GM18870 (cell line): ENCODE results near the gene NOTCH2.
"Not testable (repeated sequence)": the region's sequence is repeated elsewhere in the genome, so short reads cannot be mapped to it uniquely, and the experiment has no call there.

Experiments
- ATAC-seq: cut with Tn5 transposase; IDR thresholded peaks from one replicate; pipeline ENCODE4 v1.9.1; 2021; ENCODE audit warnings: moderate library complexity; ENCODE audit not compliant: unreplicated experiment

Gene NOTCH2

DNA sequence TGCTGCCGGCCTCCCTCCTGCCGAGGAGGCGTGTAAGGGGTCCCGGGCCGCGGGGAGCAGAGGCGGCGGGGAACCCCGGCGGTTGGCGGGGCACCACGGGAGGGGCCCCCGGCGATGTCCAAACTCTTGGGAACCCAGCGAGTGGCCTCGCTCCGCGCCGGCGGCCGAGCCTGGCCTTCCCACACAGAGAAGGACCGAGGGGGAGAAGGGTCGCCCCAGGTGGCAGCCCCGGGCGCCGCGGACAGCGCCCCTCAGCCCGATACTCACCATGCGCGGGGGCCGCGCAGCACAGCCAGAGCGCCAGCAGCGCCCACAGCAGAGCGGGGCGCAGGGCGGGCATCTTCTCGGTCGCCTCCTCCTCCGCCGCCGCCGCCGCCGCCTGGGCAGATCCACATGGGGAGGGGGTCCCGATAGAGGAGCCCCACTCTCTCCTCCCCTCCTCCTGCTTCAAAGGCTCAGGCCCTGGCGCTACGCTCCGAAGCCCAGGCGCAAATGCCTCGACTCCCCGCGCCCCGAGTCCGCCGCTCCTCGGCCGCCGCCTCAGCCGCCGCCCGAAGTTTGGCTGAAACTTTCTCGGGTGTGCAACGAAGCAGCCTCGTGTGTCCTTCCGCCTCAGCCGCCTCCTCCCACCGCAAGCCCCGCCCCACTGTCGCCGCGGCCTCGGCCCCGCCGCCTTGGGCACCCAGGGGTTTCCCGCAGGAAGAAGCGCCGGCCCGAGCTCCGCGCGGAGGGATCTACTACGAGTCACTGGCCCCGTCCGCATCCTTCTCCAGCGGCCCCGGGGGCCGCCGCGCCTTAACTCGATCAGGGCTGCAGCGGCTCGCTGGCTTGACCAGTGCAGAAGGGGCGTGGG lies at the start of gene NOTCH2:
TSS of gene NOTCH2 (minus strand) at position 596 of the 853 bp plus-strand sequence. CDS start at position 340, 256 bp downstream.
- ATAC-seq, result not testable (repeated sequence)

DNA sequence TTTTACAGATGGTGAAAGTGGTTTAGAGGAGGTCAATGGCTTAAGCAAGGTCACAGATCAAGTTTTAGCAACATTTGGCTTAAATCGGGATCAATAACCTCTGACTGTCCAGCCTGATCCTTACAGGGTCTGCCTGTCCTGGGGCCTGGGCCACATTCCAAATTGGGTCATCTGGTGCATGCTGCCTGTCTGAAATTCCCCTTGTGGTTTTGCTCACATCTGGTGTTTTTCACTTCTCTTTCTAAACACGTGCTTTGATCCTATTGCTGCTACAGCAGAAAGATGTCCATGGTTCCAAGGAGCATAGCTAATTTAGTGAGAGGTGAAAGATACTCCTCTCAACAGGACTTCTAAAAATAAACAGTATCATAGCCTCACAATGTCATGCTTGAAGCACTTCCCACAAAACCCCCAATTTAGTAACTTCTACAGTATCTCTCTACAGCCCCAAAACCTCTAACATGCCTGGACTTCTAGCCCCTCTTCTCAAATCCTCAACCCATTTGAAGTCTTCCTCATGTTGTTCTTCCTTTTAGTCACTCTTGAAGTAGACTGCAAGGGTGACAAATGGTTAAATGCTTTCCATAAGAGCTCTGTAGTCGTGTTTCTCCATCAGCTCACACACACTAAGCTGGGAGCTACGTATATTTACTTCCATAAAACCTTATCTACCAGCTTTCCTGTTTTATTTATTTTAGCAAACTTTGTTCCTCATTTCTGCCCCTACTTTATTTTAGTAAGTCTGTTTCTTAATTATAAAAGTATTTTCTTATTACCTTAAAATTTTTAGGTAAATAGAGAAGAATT lies 48.1 kb upstream of the NOTCH2 start:
- peak; percentile 71 for ATAC-seq

DNA sequence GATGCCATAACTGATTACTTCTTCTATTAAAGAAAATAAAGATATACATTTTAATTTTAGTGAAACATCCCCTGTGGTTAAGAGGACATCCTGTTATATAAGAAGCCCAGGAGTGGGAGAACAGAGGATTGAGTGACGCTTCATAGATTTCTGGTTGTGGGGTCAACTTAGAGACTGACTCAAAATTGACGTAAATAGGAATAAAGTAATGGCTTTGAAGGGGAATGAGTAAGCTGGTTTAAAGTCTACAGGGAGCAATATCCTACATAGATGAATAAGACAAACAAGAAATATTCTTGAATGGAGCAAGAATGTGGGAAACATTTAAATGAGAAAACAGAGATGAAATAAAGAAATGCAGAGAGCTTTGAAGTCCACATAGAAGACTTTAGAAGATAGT lies 46.6 kb upstream of the NOTCH2 start:
- not testable (repeated sequence) for ATAC-seq

DNA sequence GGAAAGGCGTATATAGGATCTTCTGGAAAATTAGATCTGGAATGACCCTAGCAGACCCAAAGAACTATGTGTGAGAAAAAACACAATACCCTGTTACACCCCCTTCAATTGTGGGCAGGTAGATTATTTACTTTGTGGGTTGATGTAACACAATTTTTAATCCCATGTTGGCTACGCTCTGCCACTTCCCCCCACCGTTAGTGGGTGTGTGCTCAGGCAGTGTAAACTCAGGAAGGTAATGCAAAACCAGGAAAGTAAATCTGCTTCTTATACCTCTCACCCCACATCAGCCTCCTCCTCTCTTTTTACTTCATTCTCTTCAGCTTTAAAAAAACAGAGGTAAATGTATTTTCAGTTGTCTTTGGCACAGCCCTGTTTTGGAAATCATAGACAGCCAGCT lies 43.7 kb upstream of the NOTCH2 start:
- not testable (repeated sequence) for ATAC-seq

DNA sequence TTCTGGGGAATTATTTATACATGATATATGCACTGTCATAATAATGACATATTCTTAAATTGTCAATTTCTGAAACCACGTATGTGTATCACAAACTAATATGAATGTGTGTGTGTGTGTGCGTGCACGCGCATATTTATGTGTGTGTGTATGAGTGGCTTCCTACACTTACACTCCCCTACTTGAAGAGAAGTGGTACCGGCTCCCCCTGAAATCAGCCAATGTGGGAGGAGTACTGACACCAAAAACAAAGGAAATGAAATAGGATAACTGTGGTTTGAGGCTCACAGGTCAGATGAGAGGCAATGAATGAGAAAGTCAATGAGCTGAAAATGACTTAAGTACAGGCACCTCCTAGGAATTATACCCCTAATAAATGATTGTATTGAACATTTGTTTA lies 42.8 kb upstream of the NOTCH2 start:
- not testable (repeated sequence) for ATAC-seq

DNA sequence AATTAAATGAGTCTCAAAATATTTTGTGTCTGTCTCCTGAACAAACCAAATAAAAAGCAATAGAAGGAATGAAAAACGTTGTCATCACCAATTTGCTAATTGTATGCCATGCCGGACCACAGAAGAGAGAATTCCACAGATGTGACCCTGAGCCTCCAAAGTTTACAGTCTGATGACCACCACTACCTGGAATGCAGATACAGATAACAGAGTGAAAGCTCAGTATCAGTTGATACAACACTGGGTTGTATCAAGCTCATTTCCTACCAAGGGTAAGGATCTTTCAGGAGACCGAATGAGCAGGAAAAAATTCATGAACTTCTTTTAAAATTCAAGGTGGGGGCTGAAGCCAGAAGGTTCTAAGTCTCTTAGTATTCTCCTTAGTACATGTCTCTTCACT lies 42.3 kb upstream of the NOTCH2 start:
- not testable (repeated sequence) for ATAC-seq

DNA sequence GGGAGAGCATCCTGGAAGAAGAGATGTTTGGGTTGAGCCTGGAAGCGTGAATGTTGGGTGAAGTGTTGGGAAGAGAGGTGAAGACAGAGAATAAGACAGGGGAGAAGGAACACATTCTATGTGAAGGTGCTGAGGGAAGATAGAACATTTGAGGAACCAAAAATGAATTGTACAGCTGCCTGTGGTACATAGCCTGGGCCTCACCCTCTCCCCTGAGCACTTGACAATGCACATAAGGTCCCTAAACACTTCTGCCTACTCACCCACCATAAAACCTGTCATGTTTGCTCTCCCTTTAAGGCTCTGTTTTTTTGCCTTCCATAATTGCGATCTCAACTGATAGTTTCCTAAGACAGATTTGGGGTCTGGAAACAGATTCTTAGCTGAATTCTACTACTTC lies 41.5 kb upstream of the NOTCH2 start:
- not testable (repeated sequence) for ATAC-seq

DNA sequence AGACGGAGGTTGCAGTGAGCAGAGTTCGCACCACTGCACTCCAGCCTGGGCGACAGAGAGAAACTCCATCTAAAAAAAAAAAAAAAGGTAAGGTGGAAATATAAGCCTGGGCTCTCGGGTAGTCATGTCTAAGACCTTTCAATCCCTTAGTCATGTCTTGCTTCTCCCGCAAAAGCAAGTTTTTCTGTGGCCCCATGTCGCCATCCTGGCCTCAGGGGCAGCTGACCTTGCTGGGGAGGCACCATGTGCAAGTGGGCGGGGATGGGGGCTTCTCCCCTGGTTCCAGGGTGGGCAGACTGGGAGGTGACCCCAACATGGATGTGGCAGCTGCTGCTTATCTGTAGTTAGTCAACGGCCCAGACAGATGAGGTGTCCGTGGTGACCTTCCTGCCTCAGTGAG lies 40.2 kb upstream of the NOTCH2 start:
- ATAC-seq, result not testable (repeated sequence)

DNA sequence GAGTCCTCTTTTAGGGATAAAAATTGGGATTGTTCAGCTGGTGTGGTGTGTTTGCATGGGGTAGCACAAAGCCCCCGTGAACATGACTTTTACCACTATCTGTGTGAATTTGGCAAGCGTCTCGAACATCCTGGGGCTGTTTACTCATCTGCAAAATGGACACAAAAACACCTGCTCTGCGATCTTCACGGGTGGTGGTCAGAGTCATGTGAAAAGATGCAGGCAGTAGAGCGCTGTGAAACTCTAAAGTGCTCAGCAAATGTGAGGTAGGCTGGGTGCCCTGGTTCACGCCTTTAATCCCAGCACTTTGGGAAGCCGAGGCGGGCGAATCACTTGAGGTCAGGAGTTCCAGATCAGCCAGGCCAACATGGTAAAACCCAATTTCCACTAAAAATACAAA lies 39.7 kb upstream of the NOTCH2 start:
- ATAC-seq, result not testable (repeated sequence)

DNA sequence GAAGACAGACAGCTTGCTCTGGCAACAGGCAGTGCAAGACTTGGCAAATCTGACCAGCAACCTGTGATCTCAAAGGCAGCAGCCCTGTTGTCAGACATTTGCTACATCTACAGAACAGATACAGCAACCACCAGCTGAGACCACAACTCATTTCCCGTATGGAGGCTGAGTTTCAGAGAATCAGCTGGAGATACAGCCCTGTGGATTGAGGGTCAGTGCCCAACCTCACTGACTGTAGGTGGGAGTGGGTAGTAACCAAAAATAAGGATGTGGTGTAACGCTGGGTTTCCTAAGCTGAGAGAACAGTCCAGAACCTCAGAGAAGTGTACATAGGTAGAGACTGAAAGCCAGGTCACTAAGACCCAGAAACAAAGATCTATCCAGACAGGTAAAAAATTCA lies 35.8 kb upstream of the NOTCH2 start:
- not testable (repeated sequence) for ATAC-seq

DNA sequence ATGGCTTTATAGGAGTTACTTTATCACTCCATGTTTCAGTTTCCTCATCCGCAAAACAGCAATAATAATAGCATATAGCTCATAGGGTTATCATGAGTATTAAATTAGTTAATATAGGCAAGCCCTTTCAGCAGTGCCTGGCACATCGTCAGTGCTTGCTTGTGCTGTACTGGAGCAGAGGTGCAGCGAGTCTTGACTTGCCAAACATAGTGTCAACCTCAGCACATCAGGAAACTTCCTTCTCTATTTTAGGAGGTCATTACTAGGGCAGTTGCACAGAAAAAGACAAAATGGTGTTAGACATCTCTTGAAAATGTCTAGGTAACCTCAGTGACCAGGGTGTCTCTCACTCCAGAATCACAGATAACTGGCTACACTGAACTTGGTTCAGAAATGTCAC lies 34.3 kb upstream of the NOTCH2 start:
- ATAC-seq, result not testable (repeated sequence)

DNA sequence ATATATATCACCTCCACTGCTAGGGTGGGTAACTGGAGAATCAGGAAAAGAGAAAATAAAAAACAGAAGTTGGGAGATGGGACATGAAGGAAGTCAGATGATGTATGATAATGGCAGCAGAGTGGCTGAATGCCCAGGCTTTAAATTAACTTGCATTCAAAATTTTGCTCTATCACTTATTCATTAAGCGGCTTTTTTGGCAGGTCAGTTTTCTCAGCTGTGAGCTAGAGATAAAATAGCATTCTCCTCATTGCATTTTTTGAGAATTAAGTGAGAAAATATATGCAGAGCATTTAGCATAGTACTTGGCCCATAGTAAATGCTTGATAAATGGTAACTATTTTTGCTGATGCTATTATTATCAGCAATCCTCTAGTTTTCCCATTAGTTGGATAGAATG lies 32.1 kb upstream of the NOTCH2 start:
- not testable (repeated sequence) for ATAC-seq

DNA sequence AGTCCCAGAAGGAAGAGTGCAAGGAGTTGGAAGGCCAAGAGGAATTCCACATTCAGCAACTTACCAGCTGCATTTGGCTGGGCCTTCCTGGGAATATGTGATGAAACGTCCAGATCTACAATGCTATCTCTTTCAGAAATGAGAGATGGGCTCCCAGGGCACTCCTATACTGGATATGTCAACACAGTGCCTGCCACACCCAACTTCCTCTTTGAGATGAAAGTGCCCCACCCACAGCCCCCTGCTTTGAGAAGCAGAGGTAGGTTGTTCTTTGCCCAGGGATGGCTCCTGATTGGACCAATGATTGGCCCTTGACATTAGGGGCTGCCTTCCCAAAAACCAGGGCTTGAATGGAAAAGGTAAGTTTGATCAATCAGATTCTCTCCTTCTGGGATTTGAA lies 31.1 kb upstream of the NOTCH2 start:
- ATAC-seq, result not testable (repeated sequence)

DNA sequence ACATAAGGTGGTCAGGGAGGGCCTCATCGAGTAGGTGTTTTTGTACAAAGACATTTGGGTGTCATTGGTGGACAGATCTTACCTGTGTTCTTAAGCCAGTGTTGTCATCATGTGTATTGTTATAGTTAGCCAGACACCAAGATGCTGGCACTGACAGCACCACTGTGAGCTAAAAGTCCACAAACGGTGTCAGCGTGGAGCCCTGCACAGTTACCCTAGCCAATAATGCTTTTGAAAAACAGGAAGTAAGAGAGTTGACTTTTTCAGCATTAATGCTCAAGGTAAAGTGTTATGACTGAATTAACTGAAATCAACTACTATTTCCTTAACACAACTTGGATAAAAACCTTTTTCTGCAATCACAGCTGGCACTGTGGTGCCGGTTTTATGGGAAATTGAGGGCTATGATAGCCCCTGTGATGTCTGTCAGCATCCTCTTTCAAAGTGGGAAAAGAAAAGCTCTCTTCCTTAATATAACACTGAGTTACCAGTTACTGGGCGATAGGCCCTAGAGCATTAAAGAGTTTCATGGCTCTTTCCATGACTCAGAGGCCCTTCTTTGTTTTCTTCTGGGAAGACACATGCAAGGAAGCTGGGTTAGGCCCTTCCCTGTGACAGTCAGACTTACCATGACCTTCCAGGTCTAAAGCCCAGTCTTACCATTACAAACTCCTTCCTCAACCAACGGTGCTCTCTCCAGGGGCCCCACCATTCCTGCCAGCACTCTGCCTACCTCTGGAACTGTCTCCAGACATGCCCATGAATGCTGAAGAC lies 29.7 kb upstream of the NOTCH2 start:
- not testable (repeated sequence) for ATAC-seq

DNA sequence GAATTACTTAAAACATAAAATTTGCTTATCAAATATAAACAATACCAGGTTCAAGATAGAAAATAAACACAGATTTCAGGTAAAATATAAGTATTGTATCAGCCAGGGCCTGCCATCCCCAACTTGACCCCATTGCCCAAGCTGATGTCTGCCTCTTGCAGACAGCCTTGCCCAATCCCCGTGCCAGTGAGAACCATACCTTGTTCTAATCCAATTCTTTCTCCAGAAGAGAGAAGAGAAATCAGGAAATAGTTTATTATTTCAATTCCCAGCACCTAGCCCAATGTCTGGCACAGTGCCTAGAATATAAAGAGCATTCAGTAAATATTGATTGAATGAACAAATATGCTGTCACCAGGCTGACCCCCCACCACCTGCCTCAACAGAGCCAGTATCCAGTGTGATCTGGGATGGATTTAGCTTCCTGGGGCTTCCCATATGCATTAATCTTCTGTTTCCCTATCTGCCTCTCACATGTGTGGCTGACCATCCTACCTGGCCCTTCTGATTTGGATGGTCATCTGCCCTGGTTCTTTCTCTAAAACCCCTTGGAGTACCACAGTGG lies 27.6 kb upstream of the NOTCH2 start:
- not testable (repeated sequence) for ATAC-seq

DNA sequence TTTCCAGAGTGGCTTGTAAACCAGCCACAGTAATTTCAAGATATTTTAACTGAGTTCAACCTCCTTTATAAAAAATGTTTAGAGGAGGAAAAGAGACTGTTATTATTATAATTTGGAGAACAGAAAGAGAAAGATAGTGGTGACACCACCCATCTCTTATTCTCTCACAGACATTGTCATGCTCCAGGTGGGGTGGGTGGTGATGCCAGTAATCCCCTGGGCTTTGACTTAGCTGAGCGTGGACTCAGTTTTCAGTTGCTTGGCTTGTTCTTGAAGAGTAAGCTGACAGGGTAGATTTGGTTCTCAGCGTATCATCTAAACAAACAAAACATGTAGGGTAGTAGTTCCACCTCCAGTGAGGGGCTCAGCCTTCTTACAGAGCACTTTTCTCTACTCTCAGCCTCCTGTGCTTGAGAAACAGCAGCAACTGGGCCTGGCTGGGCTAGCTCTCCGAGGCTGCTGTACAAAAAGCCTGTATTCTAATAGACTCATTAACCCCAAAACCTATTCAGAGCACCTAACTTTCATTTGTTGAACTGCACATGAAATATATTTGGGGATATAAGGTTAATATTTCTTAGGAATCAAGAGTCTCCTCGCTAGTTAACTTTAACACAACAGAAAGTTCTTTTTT lies 24.2 kb upstream of the NOTCH2 start:
- ATAC-seq, result not testable (repeated sequence)

DNA sequence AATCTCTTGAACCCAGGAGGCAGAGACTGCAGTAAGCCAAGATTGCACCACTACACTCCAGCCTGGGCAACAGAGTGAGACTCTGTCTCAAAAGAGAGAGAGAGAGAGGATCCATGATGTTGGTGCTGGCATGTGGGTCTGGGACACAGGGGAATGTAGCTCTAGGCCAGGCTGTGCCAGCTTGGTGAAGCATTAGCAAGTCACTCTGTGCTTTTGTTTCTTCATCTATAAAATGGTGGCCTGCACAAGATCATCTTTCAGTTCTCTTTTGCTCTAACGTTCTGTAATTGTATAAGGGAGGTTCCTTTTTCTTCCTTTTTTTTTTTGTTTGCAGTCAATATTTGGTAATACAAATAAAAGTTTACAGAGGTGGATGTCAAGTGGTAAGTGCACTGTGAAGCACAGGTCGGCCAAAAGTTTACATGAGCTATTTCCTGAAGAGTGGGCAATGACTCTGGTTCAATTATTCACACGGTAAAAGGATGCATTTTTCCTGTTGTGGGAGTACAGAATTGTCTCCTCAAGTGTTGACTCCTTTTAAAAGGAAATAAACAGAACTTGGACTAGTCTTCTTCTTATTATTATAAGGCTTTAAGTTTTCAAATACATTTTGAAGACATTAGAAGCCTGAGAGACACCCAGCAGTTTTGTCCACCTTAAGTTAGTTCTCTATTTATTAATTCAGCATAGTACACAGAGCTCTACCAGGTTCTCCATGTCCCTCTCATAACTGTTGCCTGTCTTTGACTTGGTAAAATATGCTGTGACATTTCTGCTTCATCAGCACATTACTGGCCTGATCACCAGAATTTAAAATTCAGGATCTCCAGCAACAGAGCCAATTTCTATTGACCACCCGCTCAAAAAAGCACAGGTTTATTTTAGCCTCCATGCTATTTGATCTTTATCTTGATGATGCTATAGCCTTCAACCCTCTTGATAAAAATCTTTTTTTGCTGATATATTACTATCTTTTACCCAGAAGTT lies 23.1 kb upstream of the NOTCH2 start:
- ATAC-seq, result not testable (repeated sequence)

DNA sequence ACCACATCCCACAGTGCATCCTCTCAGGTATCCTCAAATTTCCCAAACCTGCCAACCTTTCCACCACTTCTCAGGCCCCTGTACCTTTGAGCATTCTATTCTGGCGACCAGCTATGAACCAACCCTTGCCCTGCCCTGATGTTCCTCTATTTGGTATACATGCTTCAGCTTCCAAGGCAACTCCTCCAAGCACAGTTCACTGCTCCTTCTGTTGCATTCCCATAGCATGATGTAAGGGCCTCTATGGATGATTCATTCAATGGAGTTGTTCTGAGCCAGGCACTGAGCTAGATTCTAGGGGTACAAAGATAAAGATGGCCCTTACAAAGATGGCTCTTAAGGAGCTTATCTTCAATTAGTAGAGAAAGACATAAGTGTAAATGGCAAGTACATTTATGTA lies 21.4 kb upstream of the NOTCH2 start:
- not testable (repeated sequence) for ATAC-seq

DNA sequence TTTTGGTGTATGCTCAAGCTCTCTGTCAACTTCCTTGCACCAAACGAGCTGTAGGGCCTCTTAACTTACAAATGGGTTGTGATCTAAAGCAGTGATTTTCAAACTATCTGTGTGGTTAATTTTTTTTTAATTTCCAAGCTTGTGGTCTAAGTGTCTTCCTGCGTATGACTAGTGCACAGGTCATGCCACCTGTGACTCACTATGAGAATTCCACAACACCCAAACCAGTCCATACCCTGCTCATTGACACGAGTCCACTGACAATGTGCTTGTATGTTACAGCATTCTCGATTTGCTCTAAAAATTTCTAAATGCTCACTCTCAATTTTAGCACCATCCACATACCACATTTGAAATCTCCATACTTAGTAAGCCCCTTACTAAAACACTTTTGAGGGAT lies 18.5 kb upstream of the NOTCH2 start:
- not testable (repeated sequence) for ATAC-seq
